Mucosa of descending colon (tissue), 3 donors: ENCODE measurements around the gene HIP1R. TPM values are rescaled to one million over a fixed set of nuclear protein-coding genes. Genes with fewer than 3 reads are reported as not detected.

ENCODE experiments used
- ATAC-seq: fragments of 200-7000 bp; cut with Tn5 transposase; one replicate; pipeline ENCODE4 v1.9.1; 2020; ENCODE audit warnings: mild to moderate bottlenecking, moderate library complexity
- DNase-seq, 3 donors: peaks; one replicate each; pipeline ENCODE4 v3.0.0-alpha.2; 2020
- H3K36me3 ChIP-seq: fragments of 200-600 bp; one replicate; pipeline ENCODE4 v1.8.0; 2021; ENCODE audit warnings: low read depth, mild to moderate bottlenecking
- H3K4me1 ChIP-seq: fragments of 200-600 bp; one replicate; pipeline ENCODE4 v1.8.0; 2021; ENCODE audit warnings: low read depth, mild to moderate bottlenecking
- H3K4me3 ChIP-seq: fragments of 200-600 bp; one replicate; pipeline ENCODE4 v1.8.0; 2021; ENCODE audit warnings: mild to moderate bottlenecking
- H3K9me3 ChIP-seq: fragments of 200-600 bp; one replicate; pipeline ENCODE4 v1.8.0; 2021; ENCODE audit warnings: mild to moderate bottlenecking
- CTCF ChIP-seq: fragments of 200-600 bp; IDR thresholded peaks from one replicate; pipeline ENCODE4 v1.8.0; 2022; ENCODE audit warnings: antibody characterized with exemption, mild to moderate bottlenecking
- intact Hi-C, 2 donors: fragments of 100-400 bp; cut with DNase I in 1 of 2; cut with micrococcal nuclease in 1 of 2; formaldehyde crosslinking; loops; one replicate each; pipeline versions ENCODE4 v1.11.0 to v1.11.1; 2022; cut with DNase I, micrococcal nuclease
- total RNA-seq, 3 donors: library from RNA; stranded (reverse); fragmentation: NEBNext Ultra II Directional in 2 of 3; extraction: Animal tissue kit (Norgen Biotek cat#: 25700) in 2 of 3; gene quantifications; one replicate each; pipeline versions ENCODE4 v1.2.1 to v1.2.4, GENCODE V29; 2021 to 2023
- donor health status: DM: no; HTN: no; CAD: no; lungs with moderate emphysema.
- donor health status: DM: no; HTN: no; CAD: no.
- donor health status: DM: no; HTN: yes; CAD: no.

The HIP1R gene
- total RNA-seq, 3 donors from 2014 or later: 37.8 to 76.5 (median 73.1) TPM

- no peak for TF ChIP-seq CTCF
- ATAC-seq (peak; percentile 82), DNase-seq (peak; percentile 88 to 92 (median 90))
- H3K36me3 ChIP-seq: peaks cover 8% of the 10 kb centered on the region
- no peak overlapping the region for H3K4me3 ChIP-seq
- H3K4me1 ChIP-seq: peaks cover 25% of the 10 kb centered on the region
- no peaks in the 10 kb centered on the region for H3K9me3 ChIP-seq
- intact Hi-C loops: loop anchor here (5.0 to 10.0 kb wide), 2 partner anchors 89 to 372 kb away; partner anchors contain the start of genes MPHOSPH9 (in 1 of the 2) and MTRFR (in 1 of the 2)
These were observed 27.8 kb downstream of the HIP1R start for GRCh38 chr12:122862872-122863701.

GRCh38 chr12:122864894-122865253 lies 29.6 kb downstream of the HIP1R start:
- intact Hi-C loops: loop anchor here (5.0 to 10.0 kb wide), 2 partner anchors 87 to 370 kb away; partner anchors contain the start of genes MPHOSPH9 (in 1 of the 2) and MTRFR (in 1 of the 2)
- TF ChIP-seq CTCF: no peak
- ATAC-seq (no peak), DNase-seq (peak in 1 of 3 donors; percentile 11)
- no peak overlapping the region for H3K4me3 ChIP-seq
- peaks cover 40% of the 10 kb centered on the region for H3K4me1 ChIP-seq
- no peaks in the 10 kb centered on the region for H3K9me3 ChIP-seq
- H3K36me3 ChIP-seq: peaks cover 8% of the 10 kb centered on the region

GRCh38 chr12:122865268-122866231 lies 30.3 kb downstream of the HIP1R start:
- peaks cover 13% of the 10 kb centered on the region for H3K36me3 ChIP-seq
- intact Hi-C loops: loop anchor here in 1 of 2 donors (10.0 kb wide), 1 partner anchor 369 kb away; the partner anchor contains the start of genes MPHOSPH9 and MTRFR
- no peak for ATAC-seq

GRCh38 chr12:122866379-122866778 lies 31.1 kb downstream of the HIP1R start:
- Histone ChIP-seq H3K4me3 (no peak overlapping the region), H3K36me3 (peaks cover 13% of the 10 kb centered on the region), H3K9me3 (no peaks in the 10 kb centered on the region), H3K4me1 (peaks cover 55% of the 10 kb centered on the region)
- intact Hi-C loops: loop anchor here in 1 of 2 donors (10.0 kb wide), 1 partner anchor 368 kb away; the partner anchor contains the start of genes MPHOSPH9 and MTRFR
- ATAC-seq (no peak), DNase-seq (peak in 2 of 3 donors; percentile 31 to 48)
- TF ChIP-seq CTCF: no peak

More at GRCh38 chr12:122865268-122866231, 30.3 kb downstream of the HIP1R start:
- Histone ChIP-seq H3K9me3 (no peaks in the 10 kb centered on the region), H3K4me1 (peaks cover 47% of the 10 kb centered on the region), H3K4me3 (no peak overlapping the region)
- TF ChIP-seq CTCF: no peak
- DNase-seq: peak; percentile 57 to 65 (median 61)

GRCh38 chr12:122866950-122867607 lies 31.8 kb downstream of the HIP1R start:
- TF ChIP-seq CTCF: no peak
- Histone ChIP-seq H3K4me1 (peaks cover 60% of the 10 kb centered on the region), H3K9me3 (no peaks in the 10 kb centered on the region), H3K4me3 (no peak overlapping the region), H3K36me3 (peaks cover 13% of the 10 kb centered on the region)
- ATAC-seq (no peak), DNase-seq (peak in 2 of 3 donors; percentile 45 to 63)
- intact Hi-C loops: loop anchor here in 1 of 2 donors (10.0 kb wide), 1 partner anchor 368 kb away; the partner anchor contains the start of genes MPHOSPH9 and MTRFR
